ENCODE results near the gene HAPLN3.
A peak's percentile ranks its signal among the peaks of the same experiment; 100 is the strongest.
"Not testable (repeated sequence)": the region's sequence is repeated elsewhere in the genome, so short reads cannot be mapped to it uniquely, and the experiment has no call there.

The HAPLN3 gene, protein sequence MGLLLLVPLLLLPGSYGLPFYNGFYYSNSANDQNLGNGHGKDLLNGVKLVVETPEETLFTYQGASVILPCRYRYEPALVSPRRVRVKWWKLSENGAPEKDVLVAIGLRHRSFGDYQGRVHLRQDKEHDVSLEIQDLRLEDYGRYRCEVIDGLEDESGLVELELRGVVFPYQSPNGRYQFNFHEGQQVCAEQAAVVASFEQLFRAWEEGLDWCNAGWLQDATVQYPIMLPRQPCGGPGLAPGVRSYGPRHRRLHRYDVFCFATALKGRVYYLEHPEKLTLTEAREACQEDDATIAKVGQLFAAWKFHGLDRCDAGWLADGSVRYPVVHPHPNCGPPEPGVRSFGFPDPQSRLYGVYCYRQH
- total RNA-seq, result 74.3 to 165 (median 89.8) reads per million in 3 experiments

DNA sequence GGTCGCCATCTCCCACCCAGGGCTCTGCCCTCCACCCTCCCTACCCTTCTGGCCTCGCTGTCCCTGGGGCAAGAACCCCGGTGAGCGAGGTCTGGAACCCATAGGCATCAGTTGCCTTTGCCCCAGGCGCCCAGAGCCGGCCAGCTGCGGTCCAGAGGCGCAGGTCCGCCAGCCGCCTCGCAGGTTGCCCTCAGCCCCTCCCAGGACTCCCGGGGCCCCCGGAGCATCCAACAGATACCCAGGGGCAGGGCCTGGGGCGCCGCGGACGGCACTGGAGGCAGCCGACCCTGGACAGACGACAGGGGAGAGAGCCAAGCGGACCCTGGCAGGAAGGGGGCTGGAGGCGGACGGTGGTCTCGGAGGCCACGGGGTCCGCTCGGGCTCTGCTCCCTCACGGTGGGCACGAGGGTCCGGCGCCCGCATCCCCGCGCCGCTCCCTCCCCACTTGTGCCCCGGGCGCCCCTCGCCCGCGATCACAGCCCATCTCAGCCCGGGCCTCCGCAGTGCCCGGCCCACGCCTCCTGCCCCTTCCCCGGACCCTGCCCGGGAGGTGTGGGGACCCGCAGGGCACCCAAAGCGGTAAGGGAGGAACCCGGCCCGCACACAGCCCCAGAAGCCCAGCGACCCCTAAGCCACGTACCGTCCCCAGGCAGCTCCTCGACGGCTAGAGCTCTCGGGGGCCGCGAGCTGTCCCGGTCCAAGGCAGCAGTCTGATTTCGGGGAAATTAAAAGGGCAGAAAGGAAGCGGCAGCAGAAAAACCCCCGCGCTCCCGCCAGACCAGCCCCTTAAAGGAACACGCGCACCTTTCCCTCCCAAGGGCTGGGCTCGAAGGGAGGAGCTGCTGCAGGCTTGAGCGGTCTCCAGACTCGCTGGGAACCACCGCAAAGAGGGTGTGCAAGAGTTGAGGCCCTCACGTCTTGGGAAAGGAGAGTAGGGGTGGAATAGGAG is at the start of gene HAPLN3:
TSS of gene HAPLN3 (minus strand) at position 726 of the 949 bp plus-strand sequence. CDS start 8,246 bp downstream, outside the sequence.
- DNase-seq, result peak; percentile 51

DNA sequence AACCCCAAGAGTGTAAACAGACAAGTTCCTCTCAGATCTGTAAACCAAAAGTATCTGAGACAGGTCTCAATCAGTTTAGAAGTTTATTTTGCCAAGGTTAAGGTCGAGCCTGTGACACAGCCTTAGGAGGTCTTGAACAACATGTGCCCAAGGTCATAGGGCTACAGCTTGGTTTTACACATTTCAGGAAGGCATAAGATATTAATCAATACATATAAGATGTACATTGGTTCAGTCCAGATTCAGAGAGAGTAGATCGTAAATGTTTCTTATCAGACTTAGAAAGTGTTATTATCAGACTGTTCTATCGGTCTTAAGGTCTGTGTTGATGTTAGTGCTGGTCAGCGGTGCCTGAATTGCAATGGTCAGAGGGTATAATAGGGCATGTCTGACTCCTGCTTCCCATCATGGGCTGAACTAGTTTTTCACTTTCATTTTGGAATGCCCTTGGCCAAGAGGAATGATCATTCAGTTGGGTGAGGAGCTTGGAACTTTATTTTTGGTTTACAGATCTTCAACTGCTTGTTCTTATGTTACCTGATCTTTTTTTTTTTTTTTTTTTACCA is 44.8 kb upstream of the HAPLN3 start:
- DNase-seq, result no peak

DNA sequence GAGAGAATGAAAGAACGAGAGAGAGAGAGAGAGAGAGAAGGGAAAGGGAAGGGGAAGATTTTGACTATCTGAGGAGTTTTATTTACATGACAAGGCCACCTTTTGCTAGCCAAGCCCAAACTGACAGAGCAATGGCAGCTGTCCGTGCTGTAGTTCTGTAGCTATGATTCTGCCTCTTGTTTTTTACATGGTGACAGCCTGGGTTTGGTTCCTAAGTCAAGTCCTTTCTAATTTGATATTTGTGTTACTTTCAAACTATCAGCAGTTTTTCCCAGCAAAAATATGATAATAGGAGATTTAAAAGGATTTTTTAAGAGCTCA is 44.1 kb upstream of the HAPLN3 start:
- no peak for DNase-seq

DNA sequence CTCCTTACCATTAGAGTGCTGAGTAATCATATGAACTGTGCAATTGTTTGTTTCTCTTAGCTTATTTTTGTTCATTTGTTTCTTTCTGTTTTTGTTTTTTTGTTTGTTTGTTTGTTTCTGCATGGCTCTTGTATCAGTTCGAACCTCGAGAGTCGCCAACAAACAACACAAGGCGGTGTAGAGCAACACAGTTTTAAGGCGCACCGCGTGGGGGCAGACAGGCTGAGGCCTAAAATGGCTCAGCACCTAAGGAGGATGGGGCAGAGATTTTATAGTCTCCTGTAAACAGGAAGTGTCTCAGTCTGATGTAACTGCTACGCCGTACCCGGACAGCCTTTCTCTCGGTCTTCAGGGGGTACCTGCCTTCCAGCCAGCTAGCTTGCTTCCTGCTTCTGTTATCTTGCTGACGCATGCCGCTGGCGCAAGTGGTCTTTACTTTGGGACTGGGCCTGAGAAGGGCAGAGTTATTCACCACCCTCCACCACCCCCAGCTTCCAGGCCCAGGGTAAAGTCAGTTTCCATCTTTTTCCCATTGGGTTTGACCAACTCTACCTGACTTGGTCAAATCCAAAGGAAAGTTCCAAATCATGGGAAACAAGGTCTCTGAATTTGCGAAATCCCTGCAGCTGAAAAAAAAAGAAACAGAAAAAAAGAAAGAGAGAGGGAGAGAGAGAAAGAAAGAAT is 43.6 kb upstream of the HAPLN3 start:
- no peak for DNase-seq

DNA sequence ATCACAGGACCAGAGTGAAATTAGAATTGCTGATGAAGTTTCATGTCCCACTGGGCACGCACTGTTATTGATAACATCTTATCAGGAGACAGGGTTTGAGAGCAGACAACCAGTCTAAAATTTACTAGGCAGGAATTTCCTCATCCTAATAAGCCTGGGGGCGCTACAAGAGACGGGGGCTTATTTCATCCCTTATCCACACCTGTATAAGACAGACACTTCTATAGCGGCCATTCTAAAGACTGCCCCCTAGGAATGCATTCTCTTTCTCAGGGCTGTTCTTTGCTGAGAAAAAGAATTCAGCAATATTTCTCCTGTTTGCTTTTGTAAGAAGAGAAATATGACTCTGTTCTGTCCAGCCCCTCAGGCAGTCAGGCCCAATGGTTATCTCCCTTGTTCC is 39.1 kb upstream of the HAPLN3 start:
- DNase-seq, result not testable (repeated sequence)

DNA sequence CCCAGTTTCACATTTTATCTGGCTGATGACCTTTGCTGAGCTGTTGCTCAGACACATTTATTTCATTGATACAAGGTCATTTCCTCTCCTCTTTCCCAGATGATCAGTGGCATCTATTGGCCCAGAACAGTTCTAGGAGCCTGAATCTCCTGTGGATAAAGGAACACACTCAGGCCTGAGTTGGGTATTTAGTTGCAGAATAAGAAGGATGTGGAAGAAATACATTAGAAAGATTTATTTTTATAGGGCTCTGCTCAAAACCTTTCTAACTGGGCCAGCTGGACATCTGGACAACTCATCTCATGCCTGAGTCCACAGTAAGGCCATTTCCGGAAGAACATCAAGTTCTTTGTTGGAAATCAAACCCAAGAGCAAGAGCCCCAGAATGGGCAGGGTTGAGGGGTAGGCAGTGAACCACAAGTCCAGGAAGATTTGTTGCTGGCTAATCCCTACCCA is 37.6 kb upstream of the HAPLN3 start:
- no peak for DNase-seq

DNA sequence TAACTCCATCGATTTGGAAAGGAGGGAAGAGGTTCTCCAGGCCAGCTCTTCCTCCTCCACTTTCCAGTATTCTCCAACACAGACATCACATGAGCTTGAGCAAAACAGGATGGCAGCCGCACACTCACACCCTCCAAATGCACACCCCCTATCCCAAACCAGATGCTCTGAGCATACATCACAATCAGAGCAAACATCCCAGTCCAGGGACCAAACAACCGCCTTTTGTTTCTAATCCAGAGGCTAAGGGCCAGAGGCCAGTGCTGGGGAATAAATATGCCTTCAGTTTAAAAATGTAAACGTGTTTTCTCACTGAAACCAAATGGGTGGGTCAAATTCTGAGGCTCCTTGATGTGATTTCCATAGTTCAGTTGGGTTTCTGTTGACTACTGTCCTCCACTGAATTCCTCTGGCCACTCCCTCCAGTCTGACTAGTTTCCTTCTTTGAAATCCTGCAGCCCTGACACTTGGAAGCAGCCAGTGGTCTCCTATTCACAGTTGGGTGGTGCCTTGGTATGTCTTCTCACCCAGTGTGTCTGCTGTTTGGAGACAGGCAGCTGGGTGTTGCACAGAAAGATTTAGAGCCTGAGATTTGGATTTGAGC is 37.0 kb upstream of the HAPLN3 start:
- no peak for DNase-seq

DNA sequence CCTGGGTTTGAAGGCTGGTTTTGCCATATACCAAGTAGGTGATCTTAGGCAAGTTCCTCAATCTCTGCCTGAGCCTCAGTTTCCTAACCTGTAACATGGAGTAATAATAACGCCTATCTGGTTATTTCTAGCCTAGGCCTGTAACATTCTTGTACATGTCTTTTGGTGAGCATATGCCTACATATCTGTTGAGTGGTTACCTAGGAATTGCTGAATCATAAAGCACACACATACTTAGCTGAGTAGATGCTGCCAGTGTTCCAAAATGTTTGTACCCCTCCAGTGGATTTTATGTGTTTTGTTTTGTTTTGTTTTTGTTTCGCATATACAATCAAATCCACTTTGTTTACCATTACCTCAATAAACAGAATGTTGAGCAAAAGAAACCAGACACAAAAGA is 35.2 kb upstream of the HAPLN3 start:
- DNase-seq, result no peak

DNA sequence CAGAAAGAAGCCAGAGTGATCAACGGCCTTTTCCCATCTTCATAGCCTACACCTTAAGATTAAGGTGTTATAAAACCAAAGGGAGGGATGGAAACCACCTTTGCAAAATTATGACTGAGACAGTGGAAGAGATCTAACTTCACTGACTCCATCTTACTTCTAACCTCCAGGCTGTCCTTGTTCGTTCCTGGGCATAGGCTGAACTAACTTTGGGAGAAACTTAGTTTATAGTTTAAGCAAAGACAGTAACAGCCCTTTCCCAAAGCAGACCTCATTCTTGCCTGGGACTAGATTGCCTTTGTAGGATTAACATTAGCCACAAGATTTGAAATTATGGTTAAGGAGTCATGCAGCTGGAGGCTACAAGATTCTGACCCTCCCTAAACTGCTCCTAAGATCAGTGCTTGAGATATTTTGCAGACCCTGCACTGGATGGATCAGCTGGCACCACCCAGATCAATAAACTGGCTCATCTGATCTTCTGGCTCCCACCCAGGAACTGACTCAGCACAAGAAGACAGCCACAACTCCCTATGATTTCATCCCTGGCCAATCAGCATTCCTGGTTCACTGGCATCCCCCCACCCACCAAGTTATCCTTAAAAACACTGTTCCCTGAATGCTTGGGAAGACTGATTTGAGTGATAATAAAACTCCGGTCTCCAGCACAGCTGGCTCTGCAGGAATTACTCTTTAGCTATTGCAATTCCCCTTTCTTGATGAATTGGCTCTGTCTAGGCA is 34.2 kb upstream of the HAPLN3 start:
- not testable (repeated sequence) for DNase-seq

DNA sequence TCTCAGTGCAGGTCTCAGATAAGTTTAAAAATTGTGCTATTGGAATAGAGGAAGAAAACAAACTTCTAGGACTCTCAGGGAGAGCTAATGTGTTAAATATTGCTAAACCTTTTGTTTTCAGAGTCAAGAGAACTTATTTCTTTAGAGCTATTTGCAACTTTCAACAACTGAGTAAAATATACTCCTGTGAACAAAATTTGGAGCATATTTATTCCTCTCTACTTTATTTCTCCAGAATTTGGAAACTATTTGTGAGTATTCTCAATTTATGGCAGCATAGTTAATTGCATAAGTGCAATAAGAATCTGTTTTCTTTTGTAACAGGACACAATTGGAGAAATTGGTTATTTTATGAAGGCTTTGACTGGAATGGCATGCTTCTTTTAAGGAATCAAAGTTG is 32.8 kb upstream of the HAPLN3 start:
- not testable (repeated sequence) for DNase-seq

DNA sequence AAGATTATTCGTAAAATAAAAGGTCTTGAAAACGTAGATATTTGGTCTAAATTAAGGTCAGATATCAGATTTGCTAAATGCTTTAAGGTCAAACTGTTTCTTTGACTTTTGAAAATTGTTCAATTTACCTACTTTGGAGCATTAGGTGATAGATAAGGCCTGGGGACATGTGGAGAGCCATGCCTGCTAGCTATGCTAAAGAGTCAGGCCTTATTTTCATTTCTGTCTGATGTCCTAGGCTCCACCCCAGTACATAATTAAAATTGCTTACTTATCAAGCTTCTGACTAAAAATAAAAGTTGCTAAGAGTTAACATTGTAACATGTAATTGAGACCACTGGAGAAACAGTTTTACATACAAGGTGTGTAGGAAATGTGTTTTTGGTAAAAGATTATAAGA is 30.3 kb upstream of the HAPLN3 start:
- DNase-seq, result not testable (repeated sequence)

DNA sequence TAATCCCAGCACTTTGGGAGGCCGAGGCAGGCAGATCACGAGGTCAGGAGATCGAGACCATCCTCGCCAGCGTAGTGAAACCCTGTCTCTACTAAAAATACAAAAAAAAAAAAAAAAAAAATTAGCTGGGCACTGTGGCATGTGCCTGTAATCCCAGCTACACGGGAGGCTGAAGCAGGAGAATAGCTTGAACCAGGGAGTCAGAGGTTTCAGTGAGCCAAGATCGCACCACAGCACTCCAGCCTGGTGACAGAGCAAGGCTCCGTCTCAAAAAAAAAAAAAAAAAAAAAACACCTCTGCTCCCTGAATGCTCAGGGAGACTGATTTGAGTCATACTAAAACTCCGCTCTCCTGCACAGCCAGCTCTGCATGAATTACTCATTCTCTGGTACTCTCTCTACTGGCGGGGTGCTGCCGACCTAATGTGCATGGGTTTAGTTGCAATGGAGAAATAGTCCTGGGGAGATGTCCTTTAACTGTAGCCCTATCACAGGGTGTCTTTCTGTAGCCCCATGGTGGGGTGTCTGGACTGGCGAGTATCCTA is 25.6 kb upstream of the HAPLN3 start:
- DNase-seq, result not testable (repeated sequence)

DNA sequence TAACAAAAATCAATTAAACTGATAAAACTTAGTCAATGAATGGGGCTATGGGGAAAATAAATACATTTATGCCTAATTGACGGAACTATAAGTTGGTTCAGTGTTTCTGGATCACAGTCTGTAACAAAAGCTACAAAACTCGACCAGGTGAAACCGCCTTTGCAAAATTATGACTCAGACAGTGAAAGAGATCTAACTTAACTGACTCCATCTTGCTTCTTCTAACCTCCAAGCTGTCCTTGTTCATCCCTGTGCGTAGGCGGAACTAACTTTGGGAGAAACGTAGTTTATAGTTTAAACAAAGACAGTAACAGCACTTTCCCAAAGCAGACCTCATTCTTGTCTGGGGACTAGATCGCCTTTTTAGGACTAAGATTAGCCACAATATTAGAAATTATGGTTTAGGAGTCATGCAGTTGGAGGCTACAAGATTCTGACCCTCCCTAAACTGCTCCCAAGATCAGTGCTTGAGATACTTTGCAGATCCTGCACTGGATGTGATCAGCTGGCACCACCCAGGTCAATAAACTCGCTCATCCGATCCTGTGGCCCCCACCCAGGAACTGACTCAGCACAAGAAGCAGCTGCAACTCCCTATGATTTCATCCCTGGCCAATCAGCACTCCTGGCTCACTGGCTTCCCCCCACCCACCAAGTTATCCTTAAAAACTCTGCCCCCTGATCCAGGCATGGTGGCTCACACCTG is 25.0 kb upstream of the HAPLN3 start:
- DNase-seq, result no peak

DNA sequence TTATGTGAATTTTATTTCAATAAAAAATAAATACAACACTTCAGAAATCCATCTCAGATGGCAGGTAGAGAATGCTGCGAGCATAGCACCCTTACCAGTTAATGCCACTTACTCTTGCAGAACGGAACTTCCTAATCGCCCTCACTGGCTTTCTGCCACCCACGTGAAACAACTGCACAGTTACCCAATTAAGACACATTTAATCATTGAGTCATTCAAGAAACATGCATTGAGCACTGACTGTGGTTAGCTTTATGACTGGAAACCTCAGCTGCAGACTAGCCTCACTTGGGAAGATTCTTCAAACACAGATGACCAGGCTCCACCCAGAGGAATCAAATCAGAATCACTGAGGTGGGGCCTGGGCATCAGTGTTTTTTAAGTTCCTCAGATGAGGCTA is 23.4 kb upstream of the HAPLN3 start:
- DNase-seq, result no peak

DNA sequence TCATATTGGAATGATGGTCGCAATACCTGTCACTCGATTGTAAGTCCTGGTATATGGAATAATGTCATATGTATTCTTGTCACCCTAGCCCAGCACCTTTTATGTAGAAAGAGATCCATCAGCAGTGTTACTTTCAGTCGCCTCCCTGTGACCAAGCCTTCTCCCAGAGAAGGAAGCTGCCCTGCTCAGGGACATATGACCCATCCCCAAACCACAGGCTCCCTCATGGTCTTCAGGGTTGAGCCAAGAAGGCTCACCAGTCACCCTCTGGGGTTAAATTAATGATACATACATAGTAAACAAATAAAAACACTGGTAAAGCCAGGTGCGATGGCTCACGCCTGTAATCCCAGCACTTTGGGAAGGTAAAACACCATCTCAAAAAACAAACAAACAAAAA is 22.4 kb upstream of the HAPLN3 start:
- no peak for DNase-seq

DNA sequence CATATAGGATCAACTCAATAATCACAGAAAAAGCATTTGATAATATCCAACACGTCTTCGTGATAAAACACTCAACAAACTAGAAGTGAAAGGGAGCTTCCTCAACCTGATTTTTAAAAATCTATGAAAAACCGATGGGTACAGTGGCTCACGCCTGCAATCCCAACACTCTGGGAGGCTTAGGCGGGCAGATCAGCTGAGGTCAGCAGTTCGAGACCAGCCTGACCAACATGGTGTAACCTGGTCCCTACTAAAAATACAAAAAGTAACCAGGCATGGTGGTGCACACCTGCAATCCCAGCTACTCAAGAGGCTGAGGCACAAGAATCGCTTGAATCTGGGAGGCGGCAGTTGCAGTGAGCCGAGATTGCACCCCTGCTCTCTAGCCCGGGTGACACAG is 20.0 kb upstream of the HAPLN3 start:
- DNase-seq, result no peak

DNA sequence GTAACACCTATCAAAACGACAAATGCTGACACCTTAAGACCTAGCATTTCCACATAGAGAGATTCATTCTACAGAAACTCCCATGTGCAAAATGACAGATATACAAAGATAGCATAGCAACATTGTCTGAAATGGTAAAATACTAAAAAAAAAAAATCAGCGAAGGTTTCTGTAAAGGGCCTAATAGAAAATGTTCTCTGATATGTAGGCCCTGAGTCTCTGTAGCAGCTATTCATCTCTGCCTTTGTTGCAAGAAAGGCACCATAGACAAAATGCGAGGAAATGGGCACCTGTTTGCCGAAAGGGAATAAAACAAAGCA is 18.5 kb upstream of the HAPLN3 start:
- DNase-seq, result no peak

DNA sequence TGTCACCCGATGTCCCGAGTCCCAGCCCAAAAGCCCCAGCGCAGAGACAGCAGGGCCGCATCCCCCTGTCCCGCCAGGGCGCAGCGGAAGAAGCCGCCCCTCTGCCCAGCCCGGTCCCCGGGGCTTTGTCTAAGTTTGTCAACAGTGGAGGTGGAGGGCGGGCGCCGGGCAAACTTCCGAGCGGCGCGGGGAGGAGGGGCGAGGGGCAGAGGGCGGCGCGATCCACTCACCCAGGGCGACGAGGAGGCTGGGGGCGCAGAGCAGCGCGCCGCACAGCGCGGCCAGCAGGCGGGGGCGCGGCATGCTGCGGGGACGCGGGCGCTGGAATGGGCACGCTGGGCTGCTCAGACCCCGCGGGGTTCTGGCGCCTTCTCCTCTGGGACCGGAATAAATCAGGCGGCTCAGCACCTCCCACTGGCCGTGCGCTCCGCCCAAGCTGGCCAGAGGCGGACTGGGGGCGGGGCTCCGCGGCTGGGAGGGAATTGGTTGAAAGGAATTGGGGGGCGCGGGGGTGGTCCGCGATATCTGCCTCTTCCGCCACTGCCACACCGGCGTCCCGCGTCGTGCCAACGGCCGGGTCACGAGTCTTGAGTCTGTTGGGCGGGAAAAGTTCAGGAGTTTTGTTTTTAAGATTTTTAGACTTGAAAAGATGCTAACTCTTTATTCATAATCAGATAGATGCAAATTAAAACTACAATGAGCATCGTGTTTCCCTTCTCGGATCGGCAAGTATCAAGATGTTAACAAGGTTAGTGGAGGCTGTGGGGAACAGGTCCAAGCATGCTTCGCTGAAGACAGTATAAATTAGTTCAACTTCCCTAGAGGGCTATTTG is 17.9 kb upstream of the HAPLN3 start, which contains the start of gene MFGE8:
TSS of gene MFGE8 (minus strand) at position 363 of the 833 bp plus-strand sequence. CDS start at position 303, 60 bp downstream.
- DNase-seq, result peak; percentile 67

DNA sequence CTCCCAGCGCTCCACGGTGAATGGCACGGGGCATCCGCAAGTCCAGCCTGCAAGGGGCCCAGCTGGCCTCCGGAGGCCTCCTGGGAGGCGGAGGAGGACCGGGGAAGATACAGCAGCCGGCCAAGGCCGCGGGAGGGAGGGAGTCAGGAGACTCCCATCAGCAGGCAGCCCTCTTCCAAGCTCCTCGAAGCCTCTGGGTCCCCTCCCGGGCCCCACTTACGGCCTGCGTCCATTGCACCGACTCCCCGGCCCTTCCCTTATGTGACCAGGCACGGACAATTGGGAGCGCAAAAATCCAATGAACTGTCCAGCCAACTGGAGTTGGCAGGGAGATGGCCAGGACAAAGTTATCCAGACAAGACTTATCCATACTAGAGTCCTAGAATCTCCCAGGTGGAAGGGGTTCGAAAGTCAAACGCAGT is 17.2 kb upstream of the HAPLN3 start:
- no peak for DNase-seq

DNA sequence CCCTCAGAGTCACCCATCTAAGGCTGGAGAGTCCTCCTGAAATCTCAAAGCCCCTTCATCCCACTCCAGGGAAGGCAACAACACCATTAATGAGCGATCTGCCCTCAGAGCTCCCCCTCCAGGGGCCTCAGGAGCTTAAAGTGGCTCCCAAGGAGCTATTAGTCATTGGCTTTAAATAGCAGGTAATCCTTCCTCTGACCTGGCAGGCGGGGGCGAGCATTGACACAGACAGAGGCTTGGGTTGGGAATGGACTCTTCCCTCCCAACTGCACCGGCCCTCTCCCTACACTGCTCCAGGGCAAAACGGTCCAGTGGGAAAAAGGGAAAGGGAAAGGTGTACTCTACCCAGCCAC is 16.4 kb upstream of the HAPLN3 start:
- DNase-seq, result no peak
